Liver (tissue), 9 donors: Measurements from ENCODE around the gene PRORP. TPM values are rescaled to one million over a fixed set of nuclear protein-coding genes. Genes with fewer than 3 reads are reported as not detected.

ENCODE experiments used
- DNase-seq: peaks from one replicate; pipeline ENCODE4 v3.0.0-alpha.2; 2017; ENCODE audit warnings: low spot score
- H3K27ac ChIP-seq, 2 donors: one replicate each; pipeline ENCODE4 v1.7.0; 2013; ENCODE audit warnings: inconsistent platforms in 2 of 2, low read length in 2 of 2, control low read depth in 1 of 2, low read depth in 1 of 2, mild to moderate bottlenecking in 1 of 2
- H3K27me3 ChIP-seq, 4 donors: one replicate each; pipeline versions ENCODE4 v1.6.1 to v1.7.0; 2013; ENCODE audit warnings: low read length in 3 of 4, inconsistent platforms in 1 of 4, mild to moderate bottlenecking in 1 of 4, moderate library complexity in 1 of 4; ENCODE audit not compliant: control insufficient read depth in 4 of 4, insufficient read depth in 4 of 4
- H3K36me3 ChIP-seq, 4 donors: one replicate each; pipeline versions ENCODE4 v1.6.1 to v1.7.0; 2013; ENCODE audit warnings: low read length in 3 of 4, mild to moderate bottlenecking in 3 of 4, low read depth in 1 of 4, moderate library complexity in 1 of 4; ENCODE audit not compliant: control insufficient read depth in 4 of 4, insufficient read depth in 3 of 4
- H3K4me1 ChIP-seq, 4 donors: one replicate each; pipeline versions ENCODE4 v1.6.1 to v1.7.0; 2013; ENCODE audit warnings: low read length in 3 of 4, mild to moderate bottlenecking in 3 of 4, moderate library complexity in 1 of 4; ENCODE audit not compliant: control insufficient read depth in 4 of 4, insufficient read depth in 4 of 4
- H3K4me3 ChIP-seq, 3 donors: one replicate each; pipeline versions ENCODE4 v1.6.1 to v1.7.0; 2013; ENCODE audit warnings: low read length in 3 of 3, control low read depth in 1 of 3, low read depth in 1 of 3, mild to moderate bottlenecking in 1 of 3
- H3K9ac ChIP-seq, 2 donors: one replicate each; pipeline ENCODE4 v1.7.0; 2013; ENCODE audit warnings: low read length in 2 of 2, mild to moderate bottlenecking in 2 of 2, moderate library complexity in 2 of 2, control low read depth in 1 of 2, low read depth in 1 of 2
- H3K9me3 ChIP-seq, 4 donors: one replicate each; pipeline versions ENCODE4 v1.6.1 to v1.7.0; 2013; ENCODE audit warnings: low read length in 3 of 4; ENCODE audit not compliant: control insufficient read depth in 4 of 4
- FOXA1 ChIP-seq: IDR thresholded peaks from 2 replicates; pipeline ENCODE4 v1.6.1; 2016; ENCODE audit warnings: antibody characterized with exemption
- FOXA2 ChIP-seq: IDR thresholded peaks from 2 replicates; pipeline ENCODE4 v1.6.1; 2016; ENCODE audit warnings: antibody characterized with exemption
- HNF4A ChIP-seq, 2 donors: conservative IDR thresholded peaks; 2 replicates each; pipeline ENCODE4 v1.6.1; 2016; ENCODE audit warnings: antibody characterized with exemption in 2 of 2, mild to moderate bottlenecking in 2 of 2
- RAD21 ChIP-seq, 2 donors: IDR thresholded peaks; 2 replicates each; pipeline ENCODE4 v1.6.1; 2016; ENCODE audit warnings: antibody characterized with exemption in 2 of 2, mild to moderate bottlenecking in 2 of 2
- RXRA ChIP-seq, 2 donors: IDR thresholded peaks; 2 replicates each; pipeline ENCODE4 v1.6.1; 2017 to 2018; ENCODE audit warnings: antibody characterized with exemption in 2 of 2, mild to moderate bottlenecking in 1 of 2
- SP1 ChIP-seq: IDR thresholded peaks from 2 replicates; pipeline ENCODE4 v1.6.1; 2018; ENCODE audit warnings: antibody characterized with exemption, mild to moderate bottlenecking
- TAF1 ChIP-seq: conservative IDR thresholded peaks from 2 replicates; pipeline ENCODE4 v1.6.1; 2016; ENCODE audit warnings: antibody characterized with exemption, mild to moderate bottlenecking
- WGBS: extraction: QIAGEN DNeasy Blood & Tissue Kit; methylation state at CpG from one replicate; pipeline ENCODE4 v1.1.7; 2013; 5-methylcytosine and 5-hydroxymethylcytosine counted together
- polyA plus RNA-seq, 2 donors: library from polyadenylated mRNA; stranded (reverse) in 1 of 2; unstranded in 1 of 2; fragments of 200-250 nt in 1 of 2; fragments of >200 nt in 1 of 2; fragmentation: Nextera tagmentation in 1 of 2; extraction: Ambion mirVana in 1 of 2; gene quantifications; one replicate each; pipeline versions ENCODE4 v1.2.1 to v1.2.3, GENCODE V29; 2013 to 2015
- total RNA-seq, 2 donors: library from RNA; depleted of rRNA; stranded (reverse); fragments of >200 nt; gene quantifications; one replicate each; pipeline ENCODE4 v1.2.3, GENCODE V29; 2014
- TF ChIP-seq, protein P1 (sequence below): IDR thresholded peaks from 2 replicates; pipeline ENCODE4 v1.6.1; 2016; ENCODE audit warnings: antibody characterized with exemption, mild to moderate bottlenecking
- TF ChIP-seq, protein P2 (sequence below): fragments of 150-350 bp; IDR thresholded peaks from 2 replicates; pipeline ENCODE4 v1.5.1; 2017; ENCODE audit warnings: improper control_type of control experiment, low read depth, low read length; ENCODE audit not compliant: missing input control
- TF ChIP-seq, protein P3 (sequence below): IDR thresholded peaks from 2 replicates; pipeline ENCODE4 v1.6.1; 2016; ENCODE audit warnings: antibody characterized with exemption
- donor health status: healthy.
- donor health status: healthy.
- donor health status: healthy.
- donor health status: healthy.
- donor health status: healthy.

PRORP gene
- total and polyA plus RNA-seq, 4 donors: 11.3 to 19.1 (median 14.4) TPM

DNA sequence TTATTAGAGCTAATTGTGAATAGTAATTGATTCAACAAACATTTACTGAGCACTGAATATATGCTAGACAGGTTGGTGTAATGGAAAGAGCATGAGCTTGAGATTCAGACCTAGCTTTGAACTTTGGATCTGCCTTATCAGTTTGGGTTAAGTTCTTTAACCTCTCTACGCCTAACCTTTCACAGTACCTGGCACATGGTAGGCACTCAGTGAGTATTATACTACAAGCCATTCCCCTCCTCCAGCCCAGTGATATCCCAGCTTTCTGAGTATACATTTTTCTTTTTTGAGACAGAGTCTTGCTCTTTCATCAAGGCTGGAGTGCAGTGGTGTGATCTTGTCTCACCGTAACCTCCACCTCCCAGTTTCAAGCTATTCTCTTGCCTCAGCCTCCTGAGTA is 44.3 kb upstream of the PRORP start (continued):
- TF ChIP-seq, protein P1, sequence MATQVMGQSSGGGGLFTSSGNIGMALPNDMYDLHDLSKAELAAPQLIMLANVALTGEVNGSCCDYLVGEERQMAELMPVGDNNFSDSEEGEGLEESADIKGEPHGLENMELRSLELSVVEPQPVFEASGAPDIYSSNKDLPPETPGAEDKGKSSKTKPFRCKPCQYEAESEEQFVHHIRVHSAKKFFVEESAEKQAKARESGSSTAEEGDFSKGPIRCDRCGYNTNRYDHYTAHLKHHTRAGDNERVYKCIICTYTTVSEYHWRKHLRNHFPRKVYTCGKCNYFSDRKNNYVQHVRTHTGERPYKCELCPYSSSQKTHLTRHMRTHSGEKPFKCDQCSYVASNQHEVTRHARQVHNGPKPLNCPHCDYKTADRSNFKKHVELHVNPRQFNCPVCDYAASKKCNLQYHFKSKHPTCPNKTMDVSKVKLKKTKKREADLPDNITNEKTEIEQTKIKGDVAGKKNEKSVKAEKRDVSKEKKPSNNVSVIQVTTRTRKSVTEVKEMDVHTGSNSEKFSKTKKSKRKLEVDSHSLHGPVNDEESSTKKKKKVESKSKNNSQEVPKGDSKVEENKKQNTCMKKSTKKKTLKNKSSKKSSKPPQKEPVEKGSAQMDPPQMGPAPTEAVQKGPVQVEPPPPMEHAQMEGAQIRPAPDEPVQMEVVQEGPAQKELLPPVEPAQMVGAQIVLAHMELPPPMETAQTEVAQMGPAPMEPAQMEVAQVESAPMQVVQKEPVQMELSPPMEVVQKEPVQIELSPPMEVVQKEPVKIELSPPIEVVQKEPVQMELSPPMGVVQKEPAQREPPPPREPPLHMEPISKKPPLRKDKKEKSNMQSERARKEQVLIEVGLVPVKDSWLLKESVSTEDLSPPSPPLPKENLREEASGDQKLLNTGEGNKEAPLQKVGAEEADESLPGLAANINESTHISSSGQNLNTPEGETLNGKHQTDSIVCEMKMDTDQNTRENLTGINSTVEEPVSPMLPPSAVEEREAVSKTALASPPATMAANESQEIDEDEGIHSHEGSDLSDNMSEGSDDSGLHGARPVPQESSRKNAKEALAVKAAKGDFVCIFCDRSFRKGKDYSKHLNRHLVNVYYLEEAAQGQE: peak; percentile 82

DNA sequence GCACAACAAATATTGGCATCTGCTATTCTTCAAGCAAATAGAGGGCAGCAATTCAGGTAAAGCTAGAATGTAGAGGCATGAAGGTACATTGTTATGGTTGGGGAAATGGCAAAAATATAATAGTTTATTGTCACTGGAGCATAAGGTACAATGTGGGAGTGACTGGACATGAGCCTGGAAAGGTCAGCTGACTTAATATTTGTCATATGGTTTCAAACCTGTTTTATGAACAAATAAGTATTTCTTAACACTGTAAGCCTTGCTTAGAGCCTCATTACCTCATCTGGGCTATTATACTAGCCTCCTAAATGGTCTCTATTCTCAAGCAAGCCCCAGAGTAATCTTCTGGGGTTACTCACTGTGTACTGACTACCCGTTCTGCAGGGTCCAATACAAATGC is 42.6 kb upstream of the PRORP start:
- Histone ChIP-seq H3K9ac (no peak overlapping the region), H3K27me3 (no peaks in the 10 kb centered on the region), H3K9me3 (no peaks in the 10 kb centered on the region), H3K4me1 (peaks cover 7 to 17% (median 15%) of the 10 kb centered on the region in 4 donors), H3K27ac (no peak overlapping the region), H3K36me3 (peaks cover 3 to 14% (median 8%) of the 10 kb centered on the region in 4 donors), H3K4me3 (no peak overlapping the region)
- 75% methylated on average over 1 of the region's 1 CpG for WGBS
- no peak for DNase-seq
- TF ChIP-seq HNF4A (conservative IDR thresholded peaks at IDR 0.05): peak in 1 of 2 donors; percentile 6
- TF ChIP-seq RXRA (IDR thresholded peaks at IDR 0.05): peak in 1 of 2 donors; percentile 17
- TF ChIP-seq FOXA1: no peak

DNA sequence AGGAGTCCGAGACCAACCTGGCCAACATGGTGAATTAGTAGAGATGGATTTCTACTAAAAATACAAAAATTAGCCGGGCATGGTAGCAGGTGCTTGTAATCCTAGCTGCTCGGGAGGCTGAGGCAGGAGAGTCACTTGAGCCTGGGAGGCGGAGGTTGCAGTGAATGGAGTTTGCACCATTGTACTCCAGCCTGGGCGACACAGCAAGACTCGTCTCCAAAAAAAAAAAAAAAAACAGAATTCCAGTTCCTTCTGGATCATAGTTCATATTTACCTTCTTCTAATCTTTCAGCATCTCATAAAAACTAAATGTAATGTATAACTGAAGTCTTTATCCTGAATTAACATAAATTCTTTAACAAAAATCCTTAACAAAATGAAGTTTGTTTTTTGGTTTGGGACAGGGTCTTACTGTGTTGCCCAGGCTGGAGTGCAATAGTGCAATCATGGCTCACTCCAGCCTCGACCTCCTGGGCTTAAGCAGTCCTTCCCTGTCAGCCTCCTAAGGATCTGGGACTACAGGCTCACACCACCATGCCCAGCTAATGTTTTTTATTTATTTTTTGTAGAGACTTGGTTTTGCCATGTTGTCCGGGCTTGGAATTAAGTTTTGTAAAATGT is 38.7 kb upstream of the PRORP start:
- H3K9me3 ChIP-seq: no peaks in the 10 kb centered on the region
- H3K36me3 ChIP-seq: peaks cover 5 to 34% (median 18%) of the 10 kb centered on the region in 4 donors
- WGBS: 90% methylated on average over 8 of the region's 8 CpGs
- peaks cover 4 to 9% (median 9%) of the 10 kb centered on the region in 4 donors for H3K4me1 ChIP-seq
- no peak overlapping the region for H3K4me3 ChIP-seq
- no peak overlapping the region for H3K27ac ChIP-seq
- DNase-seq: no peak
- H3K27me3 ChIP-seq: no peaks in the 10 kb centered on the region
- TF ChIP-seq SP1 (no peak), TAF1 (no peak), RXRA (IDR thresholded peaks at IDR 0.05) (no peak), RAD21 (IDR thresholded peaks at IDR 0.05) (no peak), HNF4A (conservative IDR thresholded peaks at IDR 0.05) (no peak)
- TF ChIP-seq, protein P2, sequence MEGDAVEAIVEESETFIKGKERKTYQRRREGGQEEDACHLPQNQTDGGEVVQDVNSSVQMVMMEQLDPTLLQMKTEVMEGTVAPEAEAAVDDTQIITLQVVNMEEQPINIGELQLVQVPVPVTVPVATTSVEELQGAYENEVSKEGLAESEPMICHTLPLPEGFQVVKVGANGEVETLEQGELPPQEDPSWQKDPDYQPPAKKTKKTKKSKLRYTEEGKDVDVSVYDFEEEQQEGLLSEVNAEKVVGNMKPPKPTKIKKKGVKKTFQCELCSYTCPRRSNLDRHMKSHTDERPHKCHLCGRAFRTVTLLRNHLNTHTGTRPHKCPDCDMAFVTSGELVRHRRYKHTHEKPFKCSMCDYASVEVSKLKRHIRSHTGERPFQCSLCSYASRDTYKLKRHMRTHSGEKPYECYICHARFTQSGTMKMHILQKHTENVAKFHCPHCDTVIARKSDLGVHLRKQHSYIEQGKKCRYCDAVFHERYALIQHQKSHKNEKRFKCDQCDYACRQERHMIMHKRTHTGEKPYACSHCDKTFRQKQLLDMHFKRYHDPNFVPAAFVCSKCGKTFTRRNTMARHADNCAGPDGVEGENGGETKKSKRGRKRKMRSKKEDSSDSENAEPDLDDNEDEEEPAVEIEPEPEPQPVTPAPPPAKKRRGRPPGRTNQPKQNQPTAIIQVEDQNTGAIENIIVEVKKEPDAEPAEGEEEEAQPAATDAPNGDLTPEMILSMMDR: no peak
- TF ChIP-seq, protein P3, sequence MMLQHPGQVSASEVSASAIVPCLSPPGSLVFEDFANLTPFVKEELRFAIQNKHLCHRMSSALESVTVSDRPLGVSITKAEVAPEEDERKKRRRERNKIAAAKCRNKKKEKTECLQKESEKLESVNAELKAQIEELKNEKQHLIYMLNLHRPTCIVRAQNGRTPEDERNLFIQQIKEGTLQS: no peak
- H3K9ac ChIP-seq: no peak overlapping the region

DNA sequence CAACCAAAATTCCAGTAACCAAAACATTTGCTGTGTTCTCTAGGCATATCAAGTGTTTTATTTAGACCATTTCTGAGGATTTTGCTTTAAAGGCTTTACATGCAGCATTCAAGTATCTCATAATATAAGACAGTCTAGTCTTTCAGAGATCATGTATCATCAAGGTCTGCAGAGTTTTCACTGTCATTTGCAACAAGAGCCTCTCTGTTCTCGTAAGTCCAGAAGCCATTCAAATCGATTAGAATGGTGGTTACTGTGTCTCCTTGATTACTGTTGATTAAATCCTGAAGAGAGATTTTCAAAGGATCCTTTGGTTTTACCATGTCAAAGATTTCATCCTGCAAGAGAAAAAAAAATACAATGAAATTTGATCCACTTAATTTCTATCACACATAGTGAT is 36.9 kb upstream of the PRORP start:
- no peak overlapping the region for H3K9ac ChIP-seq
- H3K4me1 ChIP-seq: no peaks in the 10 kb centered on the region
- H3K27me3 ChIP-seq: no peaks in the 10 kb centered on the region
- TF ChIP-seq, protein P2: no peak
- TF ChIP-seq FOXA2 (no peak), TAF1 (no peak), HNF4A (conservative IDR thresholded peaks at IDR 0.05) (no peak), RAD21 (IDR thresholded peaks at IDR 0.05) (no peak)
- TF ChIP-seq, protein P3: no peak
- DNase-seq: no peak
- H3K36me3 ChIP-seq: peaks cover 5 to 34% (median 18%) of the 10 kb centered on the region in 4 donors
- H3K4me3 ChIP-seq: no peak overlapping the region
- no peaks in the 10 kb centered on the region for H3K9me3 ChIP-seq
- 92% methylated on average over 2 of the region's 2 CpGs for WGBS
- no peak overlapping the region for H3K27ac ChIP-seq
